IPS-15b (cell line): ENCODE results near the gene FUT4.

ENCODE experiments used
- H3K27me3 ChIP-seq: one replicate; pipeline ENCODE4 v1.6.1; 2013; ENCODE audit warnings: low read length; ENCODE audit not compliant: control insufficient read depth, insufficient read depth
- H3K36me3 ChIP-seq: one replicate; pipeline ENCODE4 v1.6.1; 2013; ENCODE audit warnings: low read length; ENCODE audit not compliant: control insufficient read depth, insufficient read depth
- H3K4me1 ChIP-seq: one replicate; pipeline ENCODE4 v1.6.1; 2013; ENCODE audit warnings: mild to moderate bottlenecking, low read length; ENCODE audit not compliant: control insufficient read depth, insufficient read depth
- H3K4me3 ChIP-seq: one replicate; pipeline ENCODE4 v1.5.1; 2013; ENCODE audit warnings: low read depth, low read length
- H3K9ac ChIP-seq: one replicate; pipeline ENCODE4 v1.6.1; 2013; ENCODE audit warnings: low read depth, mild to moderate bottlenecking, low read length
- H3K9me3 ChIP-seq: one replicate; pipeline ENCODE4 v1.6.1; 2013; ENCODE audit warnings: mild to moderate bottlenecking, low read length; ENCODE audit not compliant: control insufficient read depth, insufficient read depth

The FUT4 gene

DNA sequence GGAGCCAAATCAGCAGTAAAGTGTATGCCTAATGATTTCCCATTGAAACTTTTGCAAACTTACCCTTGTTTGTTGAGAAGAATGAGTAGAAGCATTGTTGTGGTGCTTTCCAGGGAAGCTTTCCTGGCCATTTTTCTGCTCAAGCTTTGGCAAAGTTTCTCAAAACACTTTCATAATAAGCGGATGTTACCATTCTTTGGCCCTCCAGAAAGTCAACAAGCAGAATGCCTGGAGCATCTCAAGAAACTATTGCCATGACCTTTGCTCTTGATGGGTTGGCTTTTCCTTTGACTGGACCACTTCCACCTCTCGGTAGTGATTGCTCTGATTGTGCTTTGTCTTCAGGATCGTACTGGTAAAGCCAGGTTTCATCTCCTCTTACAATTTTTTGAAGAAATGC, 34.1 kb downstream of the FUT4 start:
- Histone ChIP-seq H3K9ac (no peak overlapping the region), H3K9me3 (no peaks in the 10 kb centered on the region), H3K4me3 (no peak overlapping the region), H3K27me3 (peaks cover 6% of the 10 kb centered on the region), H3K36me3 (no peaks in the 10 kb centered on the region), H3K4me1 (no peaks in the 10 kb centered on the region)

DNA sequence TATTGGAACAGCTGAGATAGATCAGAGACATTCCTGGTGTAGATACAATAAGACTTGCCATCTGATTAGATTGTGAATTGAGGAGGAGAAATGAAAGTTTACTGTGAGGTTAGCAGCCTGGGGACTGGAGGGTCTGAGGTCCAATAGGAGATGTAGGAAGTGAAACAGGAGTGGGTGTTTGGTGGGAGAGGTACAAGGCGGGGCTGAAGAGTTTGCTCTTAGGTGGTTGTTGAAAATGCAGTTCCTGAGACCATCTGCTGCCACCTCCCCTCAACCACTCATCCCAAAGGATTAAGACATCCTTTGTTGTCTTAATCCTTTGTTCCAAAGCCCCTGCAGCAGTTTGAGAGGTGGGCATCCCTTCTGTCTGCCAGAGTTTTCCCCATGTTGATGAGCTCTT, 38.2 kb downstream of the FUT4 start:
- Histone ChIP-seq H3K36me3 (no peaks in the 10 kb centered on the region), H3K4me1 (no peaks in the 10 kb centered on the region), H3K27me3 (no peaks in the 10 kb centered on the region), H3K9me3 (no peaks in the 10 kb centered on the region), H3K4me3 (no peak overlapping the region), H3K9ac (no peak overlapping the region)

DNA sequence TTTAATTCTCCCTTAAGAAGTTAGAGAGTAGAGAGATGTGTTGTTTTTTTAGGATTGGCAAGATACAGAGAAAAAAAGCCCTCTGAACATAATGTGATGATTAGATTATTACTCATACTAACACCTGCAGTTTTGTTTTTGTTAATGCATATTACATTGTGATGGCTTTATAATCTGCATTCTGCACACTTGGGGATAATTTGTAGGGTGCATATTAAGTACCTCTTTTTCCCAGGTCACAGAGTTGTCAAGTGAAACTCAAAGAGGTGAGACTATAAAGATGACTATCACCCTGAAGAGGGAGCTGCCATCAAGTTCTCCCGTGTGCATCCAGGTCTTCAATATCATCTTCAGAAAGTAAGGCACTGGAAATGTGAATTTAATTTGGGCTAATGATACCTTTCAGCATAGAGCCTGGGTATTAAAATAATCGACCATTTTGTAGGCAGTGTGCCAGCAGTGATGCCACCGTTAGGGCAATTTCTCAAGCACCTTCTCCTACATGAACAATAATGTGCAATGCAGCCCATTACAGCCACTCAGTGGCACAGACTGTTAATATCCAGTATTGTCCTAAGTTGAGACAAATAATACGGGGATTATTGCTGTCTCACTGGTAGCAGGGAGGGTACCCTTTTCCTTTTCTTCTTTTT, 39.6 kb downstream of the FUT4 start:
- Histone ChIP-seq H3K36me3 (no peaks in the 10 kb centered on the region), H3K4me1 (no peaks in the 10 kb centered on the region), H3K27me3 (no peaks in the 10 kb centered on the region), H3K9me3 (no peaks in the 10 kb centered on the region), H3K9ac (no peak overlapping the region), H3K4me3 (no peak overlapping the region)

DNA sequence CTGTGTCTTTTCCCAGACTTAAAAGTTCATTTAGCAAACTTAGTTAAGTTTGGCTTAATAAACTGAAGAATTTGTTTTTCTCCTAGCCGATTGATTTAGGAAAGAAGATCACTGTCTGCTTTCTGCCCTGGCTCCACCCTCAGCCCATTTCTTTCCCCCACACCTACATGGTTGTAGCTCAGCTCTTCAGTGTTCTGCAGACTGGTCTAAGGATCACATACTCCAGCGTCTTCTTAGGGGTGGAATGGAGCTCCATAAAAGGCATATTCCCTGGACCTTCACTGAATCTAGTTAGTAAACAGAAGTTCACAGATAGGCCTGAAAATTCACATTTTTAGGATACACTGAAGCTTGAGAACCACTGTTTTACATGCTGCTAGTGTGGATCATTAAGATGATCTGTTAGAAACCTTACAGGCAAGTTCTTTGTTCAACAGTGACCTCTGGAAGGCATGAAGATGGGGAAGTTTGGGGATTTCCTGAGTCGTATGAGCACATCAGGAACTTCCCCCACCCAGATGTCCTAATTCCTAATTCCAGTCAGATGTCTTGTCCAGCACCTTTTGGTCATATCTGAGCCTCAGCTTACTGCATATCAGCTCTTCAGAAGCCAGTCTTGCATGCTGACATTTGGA, 40.3 kb downstream of the FUT4 start:
- Histone ChIP-seq H3K9me3 (no peaks in the 10 kb centered on the region), H3K36me3 (no peaks in the 10 kb centered on the region), H3K4me3 (no peak overlapping the region), H3K4me1 (no peaks in the 10 kb centered on the region), H3K9ac (no peak overlapping the region), H3K27me3 (no peaks in the 10 kb centered on the region)

DNA sequence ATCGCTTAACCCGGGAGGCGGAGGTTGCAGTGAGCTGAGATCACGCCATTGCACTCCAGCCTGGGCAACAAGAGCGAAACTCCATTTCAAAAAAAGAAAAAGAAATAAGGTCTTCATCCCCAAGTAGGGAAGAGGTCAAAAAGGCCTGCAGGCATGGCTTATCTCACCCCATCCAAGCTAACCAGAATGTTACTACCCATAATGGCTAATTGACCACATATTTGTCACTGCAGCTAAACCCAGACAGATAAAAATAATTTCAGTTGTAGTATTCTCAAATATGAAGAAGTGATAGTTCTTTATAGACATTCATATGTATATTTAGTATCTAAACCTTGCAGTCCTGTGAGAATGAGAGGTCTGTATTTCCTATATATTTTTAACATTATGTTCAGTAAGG, 41.3 kb downstream of the FUT4 start:
- Histone ChIP-seq H3K27me3 (no peaks in the 10 kb centered on the region), H3K4me3 (no peak overlapping the region), H3K9ac (no peak overlapping the region), H3K9me3 (no peaks in the 10 kb centered on the region), H3K4me1 (no peaks in the 10 kb centered on the region), H3K36me3 (no peaks in the 10 kb centered on the region)

DNA sequence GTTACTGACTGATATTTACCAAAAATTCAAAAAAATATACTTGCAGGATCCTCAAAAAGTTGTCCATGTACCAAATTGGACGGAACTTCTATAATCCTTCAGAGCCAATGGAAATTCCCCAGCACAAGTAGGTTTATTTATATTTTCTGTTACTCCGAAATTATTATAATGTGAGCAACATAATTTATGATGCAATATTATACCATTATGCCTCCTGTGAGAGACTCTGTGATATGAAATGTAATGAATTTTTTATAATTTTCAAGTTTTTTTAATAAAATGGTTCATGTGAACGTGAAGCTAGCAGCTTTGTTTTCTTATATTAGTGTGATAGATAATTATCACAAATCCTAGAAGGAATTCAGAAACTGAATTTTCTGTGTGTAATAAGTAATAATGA, 41.7 kb downstream of the FUT4 start:
- Histone ChIP-seq H3K36me3 (no peaks in the 10 kb centered on the region), H3K4me1 (no peaks in the 10 kb centered on the region), H3K27me3 (no peaks in the 10 kb centered on the region), H3K9ac (no peak overlapping the region), H3K4me3 (no peak overlapping the region), H3K9me3 (no peaks in the 10 kb centered on the region)

DNA sequence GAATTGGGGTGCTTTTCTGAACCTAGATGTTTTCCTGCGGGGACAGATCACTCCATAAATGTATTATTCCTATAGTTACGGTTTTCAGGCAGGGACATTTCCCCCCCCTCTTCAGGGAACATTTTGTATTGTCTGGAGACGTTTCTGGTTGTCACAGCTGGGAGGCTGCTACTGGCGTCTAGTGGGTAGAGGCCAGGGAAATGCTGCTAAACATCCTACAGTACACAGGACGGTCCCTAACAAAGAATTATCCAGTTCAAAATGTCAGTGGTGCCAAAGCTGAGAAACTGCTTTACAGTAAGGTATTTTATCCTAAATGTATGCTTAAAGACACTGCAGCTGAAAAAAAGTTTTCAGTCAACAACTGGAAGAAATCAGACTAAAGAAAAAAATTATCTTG, 42.8 kb downstream of the FUT4 start:
- Histone ChIP-seq H3K36me3 (no peaks in the 10 kb centered on the region), H3K4me1 (no peaks in the 10 kb centered on the region), H3K9me3 (no peaks in the 10 kb centered on the region), H3K27me3 (no peaks in the 10 kb centered on the region), H3K4me3 (no peak overlapping the region), H3K9ac (no peak overlapping the region)

DNA sequence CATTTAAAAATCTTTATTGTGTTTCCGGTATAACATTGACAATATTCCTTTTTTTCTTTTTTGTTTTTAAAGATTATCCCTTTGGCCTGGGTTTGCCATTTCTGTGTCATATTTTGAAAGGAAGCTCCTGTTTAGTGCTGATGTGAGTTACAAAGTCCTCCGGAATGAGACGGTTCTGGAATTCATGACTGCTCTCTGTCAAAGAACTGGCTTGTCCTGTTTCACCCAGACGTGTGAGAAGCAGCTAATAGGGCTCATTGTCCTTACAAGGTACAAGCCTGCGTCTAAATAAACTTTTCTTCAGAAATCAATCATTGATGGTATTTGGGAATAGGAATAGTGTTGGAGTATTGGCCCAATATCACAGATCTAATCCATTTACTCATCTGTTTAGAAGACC, 43.3 kb downstream of the FUT4 start:
- Histone ChIP-seq H3K9ac (no peak overlapping the region), H3K27me3 (no peaks in the 10 kb centered on the region), H3K4me1 (no peaks in the 10 kb centered on the region), H3K9me3 (no peaks in the 10 kb centered on the region), H3K36me3 (no peaks in the 10 kb centered on the region), H3K4me3 (no peak overlapping the region)

DNA sequence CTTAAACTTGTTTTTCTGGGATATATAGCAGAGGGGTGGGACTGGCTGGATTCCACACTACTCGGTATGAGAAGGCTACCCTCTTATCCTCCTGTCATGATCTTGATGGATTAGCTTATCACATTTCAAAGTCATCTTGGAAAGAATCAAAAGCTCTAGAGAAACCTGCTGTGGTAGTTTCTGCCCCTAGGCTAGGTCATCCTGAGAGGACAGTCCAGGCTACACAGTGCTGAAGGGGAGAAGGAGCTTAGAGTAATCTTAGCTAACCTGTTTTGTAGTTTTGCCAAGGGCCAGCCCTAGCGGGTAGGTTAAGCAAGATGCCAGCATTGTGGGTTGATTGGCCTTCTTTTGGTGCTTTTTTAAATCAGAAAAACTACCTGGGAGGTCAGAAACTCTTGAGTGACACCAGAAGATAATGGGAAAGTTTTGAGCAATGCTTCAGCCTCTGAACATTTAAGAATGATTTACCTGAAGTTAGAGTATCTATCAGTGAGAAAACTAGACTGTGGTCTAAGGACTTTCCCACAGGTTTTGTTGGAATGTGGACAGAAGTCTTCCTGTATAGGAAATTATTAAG, 44.7 kb downstream of the FUT4 start:
- H3K27me3 ChIP-seq: no peaks in the 10 kb centered on the region
- H3K9me3 ChIP-seq: no peaks in the 10 kb centered on the region
- H3K4me3 ChIP-seq: no peak overlapping the region
- H3K9ac ChIP-seq: no peak overlapping the region
- H3K36me3 ChIP-seq: no peaks in the 10 kb centered on the region
- H3K4me1 ChIP-seq: no peaks in the 10 kb centered on the region

DNA sequence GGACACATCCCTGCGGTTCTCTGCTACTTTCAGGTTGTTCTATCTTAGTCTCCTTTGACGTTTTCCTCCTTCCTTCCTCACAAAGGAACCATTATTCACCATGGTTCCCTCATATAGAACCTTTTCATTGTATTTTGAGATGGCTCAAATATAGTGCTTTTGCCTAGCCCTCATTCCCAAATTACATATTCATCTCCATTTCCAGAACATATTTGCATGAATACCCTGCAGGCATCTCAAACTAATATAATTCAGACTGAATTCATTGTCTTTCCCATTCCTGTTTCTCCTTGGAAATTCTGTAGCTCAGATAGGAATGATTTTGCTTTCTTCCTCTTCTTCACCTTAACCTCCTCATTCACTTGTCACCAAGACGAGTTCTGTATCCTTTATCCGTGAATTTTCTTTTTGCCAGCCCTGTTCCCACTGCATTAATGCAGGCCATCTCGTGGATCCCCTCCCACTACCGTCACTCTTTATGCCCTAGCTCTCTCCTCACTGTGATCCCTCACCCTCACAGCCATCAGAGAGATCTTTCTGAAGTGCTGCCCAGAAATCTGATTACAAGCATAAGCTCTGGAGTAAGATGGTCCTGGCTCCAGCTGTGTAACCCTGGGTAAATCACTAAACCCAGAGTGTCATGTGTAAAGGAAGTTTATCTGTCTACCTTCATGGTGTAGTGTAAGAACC, 46.8 kb downstream of the FUT4 start:
- H3K9me3 ChIP-seq: no peaks in the 10 kb centered on the region
- H3K9ac ChIP-seq: no peak overlapping the region
- no peaks in the 10 kb centered on the region for H3K36me3 ChIP-seq
- H3K4me1 ChIP-seq: no peaks in the 10 kb centered on the region
- H3K27me3 ChIP-seq: no peaks in the 10 kb centered on the region
- no peak overlapping the region for H3K4me3 ChIP-seq

DNA sequence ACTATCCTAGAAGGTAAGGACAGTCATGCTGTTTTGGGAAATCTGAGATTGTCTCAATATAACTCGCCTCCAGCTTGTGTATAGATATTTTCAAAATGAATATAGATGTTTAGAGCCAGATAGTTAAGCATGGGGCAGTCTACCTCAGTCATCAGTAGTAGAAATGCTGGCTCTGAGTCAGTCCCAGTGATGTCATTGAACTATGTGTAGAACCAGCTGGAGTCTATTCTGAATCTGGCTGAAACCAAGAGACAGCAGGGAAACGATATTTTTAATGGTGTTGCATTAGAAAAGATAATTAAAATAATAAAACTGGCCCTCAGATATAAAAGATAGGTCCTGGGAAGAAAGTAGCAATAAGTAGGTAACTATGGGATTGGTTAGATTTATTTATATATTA, 49.3 kb downstream of the FUT4 start:
- Histone ChIP-seq H3K4me1 (no peaks in the 10 kb centered on the region), H3K36me3 (no peaks in the 10 kb centered on the region), H3K9ac (no peak overlapping the region), H3K27me3 (no peaks in the 10 kb centered on the region), H3K4me3 (no peak overlapping the region), H3K9me3 (no peaks in the 10 kb centered on the region)

DNA sequence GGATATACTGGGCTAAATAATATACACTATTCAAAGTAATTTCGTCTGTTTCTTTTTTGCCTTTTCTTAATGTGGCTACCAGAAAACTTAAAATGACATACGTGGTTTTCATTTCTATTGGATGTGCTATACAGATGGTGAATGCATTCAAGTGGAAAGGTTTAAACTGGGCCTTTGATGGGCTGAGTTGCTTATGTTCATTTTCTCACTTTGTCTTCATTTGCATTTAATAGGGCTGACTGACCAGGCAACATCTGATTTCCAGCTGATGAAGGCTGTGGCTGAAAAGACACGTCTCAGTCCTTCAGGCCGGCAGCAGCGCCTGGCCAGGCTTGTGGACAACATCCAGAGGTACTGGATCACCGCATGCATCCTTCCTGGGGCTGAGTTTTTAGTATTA, 51.4 kb downstream of the FUT4 start:
- Histone ChIP-seq H3K36me3 (no peaks in the 10 kb centered on the region), H3K27me3 (no peaks in the 10 kb centered on the region), H3K4me1 (no peaks in the 10 kb centered on the region), H3K9me3 (no peaks in the 10 kb centered on the region), H3K9ac (no peak overlapping the region), H3K4me3 (no peak overlapping the region)
